ENCODE measurements around the gene LRTM2. TPM values are rescaled to one million over a fixed set of nuclear protein-coding genes. Genes with fewer than 3 reads are reported as not detected.

The LRTM2 gene
- total and polyA plus RNA-seq, 5 experiments from 2014 or later = 0.13 TPM; not detected in 4

DNA sequence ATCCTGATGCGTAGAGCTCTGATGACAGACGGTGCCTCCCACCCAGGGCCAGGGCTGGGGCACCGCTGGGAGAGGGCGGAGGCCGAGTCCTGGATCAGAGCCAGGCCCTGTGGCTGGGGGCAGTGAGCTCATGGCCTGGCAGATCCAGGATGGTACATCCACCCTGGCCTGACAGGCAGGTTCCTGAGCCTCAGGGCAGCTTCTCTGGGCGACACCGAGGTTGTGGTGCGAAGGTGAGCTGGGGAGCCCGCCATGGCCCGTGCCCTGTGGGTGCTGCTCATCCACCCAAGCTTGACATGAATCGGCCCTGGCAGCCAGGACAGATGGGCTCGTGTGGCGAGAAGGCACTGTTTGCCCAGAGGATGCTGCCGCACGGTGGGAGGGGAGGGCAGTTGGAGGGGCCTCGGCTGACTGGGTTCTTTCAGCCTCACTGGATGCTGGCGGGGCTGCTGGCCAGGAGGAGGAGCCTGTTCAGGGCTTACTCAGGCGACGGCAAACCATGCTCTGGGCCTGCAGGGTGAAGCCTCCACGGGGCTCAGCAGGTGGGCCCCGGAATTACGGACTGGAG is 16.6 kb downstream of the LRTM2 start:
- Mint-ChIP-seq H3K27ac (no peak overlapping the region), H3K36me3 (no peaks in the 10 kb centered on the region), H3K4me1 (peaks cover 0 to 2% (median 2%) of the 10 kb centered on the region in 4 donors), H3K27me3 (peaks cover 2 to 18% (median 9%) of the 10 kb centered on the region in 5 donors), H3K4me3 (no peak overlapping the region), H3K9me3 (no peaks in the 10 kb centered on the region)
- DNase-seq (peak in 1 of 10 donors; percentile 58), ATAC-seq (no peak)
- POLR2A ChIA-PET = no interaction called here

DNA sequence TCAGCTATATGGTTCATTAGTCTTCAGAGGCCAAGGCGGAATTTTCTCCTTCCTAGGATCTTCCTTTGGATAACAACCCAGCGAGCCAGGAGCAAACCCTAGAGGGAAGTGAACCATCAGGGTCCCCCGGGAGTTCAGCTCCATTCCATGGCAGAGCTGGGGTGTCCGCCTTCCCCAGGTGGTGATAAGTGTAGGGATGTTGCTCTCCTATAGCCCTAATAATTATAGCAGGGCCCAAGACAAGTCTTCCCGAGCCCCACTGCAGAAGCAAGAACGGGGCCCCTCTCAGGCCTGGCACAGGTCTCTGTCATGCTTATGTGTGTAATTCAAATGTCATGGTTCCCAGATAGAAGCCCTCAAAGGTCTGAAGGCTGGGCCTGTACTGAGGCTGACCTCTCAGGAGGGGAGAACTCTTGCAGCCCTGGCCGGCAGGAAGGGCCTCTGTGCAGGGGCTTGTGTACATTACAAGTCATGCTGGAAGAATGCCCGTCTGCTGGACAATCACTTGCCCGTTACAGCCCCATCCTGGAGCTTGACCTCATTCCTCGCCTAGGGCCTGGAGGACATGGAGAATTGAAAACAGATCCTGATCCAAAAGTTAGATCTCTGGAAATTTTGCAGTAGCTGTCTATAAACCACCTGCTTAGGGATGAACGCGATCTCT is 17.3 kb downstream of the LRTM2 start:
- Mint-ChIP-seq H3K4me3 (no peak overlapping the region), H3K27ac (no peak overlapping the region), H3K4me1 (peaks cover 0 to 3% (median 3%) of the 10 kb centered on the region in 4 donors), H3K9me3 (no peaks in the 10 kb centered on the region), H3K36me3 (no peaks in the 10 kb centered on the region), H3K27me3 (peaks cover 0 to 13% (median 4%) of the 10 kb centered on the region in 5 donors)
- ATAC-seq (no peak), DNase-seq (peak in 1 of 10 donors; percentile 51)
- POLR2A ChIA-PET = no interaction called here

DNA sequence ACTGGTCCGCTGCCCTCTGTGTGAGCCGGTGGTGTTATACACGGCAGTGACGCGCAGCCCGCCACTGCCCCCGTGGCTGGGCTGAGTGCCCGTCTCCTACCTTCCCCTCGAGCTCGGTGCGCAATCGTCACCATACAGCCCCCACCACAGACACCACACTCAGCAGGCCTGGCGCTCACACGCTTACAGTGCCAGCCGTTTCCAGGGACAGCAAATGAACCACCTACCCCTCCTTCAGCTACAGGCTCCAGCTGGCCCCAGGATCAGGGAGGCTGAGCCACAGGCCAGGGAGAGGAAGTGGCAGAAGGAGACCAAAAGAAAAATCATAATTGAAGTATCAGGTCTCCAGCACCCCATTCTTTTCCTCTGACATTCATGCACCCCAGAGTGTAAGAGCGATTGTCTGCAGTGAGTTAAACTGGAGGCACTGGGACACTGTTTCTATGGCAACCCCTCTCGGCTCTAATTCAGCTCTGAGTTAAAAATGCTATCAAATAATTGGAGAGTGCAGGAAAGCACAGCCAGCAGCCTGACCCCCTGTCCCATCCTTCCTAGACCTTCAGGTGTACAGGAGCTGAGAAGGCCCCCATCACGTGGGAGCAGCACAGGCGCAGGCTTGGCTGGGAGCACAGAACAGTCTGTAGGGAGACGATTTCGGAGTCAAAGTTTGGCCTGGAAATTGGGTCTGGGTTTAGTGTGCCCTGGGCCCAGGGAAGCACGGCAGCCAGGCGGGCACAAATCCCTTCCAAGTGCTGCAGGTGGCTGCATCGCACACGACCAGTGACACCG is 18.0 kb downstream of the LRTM2 start:
- ATAC-seq = no peak
- H3K4me3 Mint-ChIP-seq = no peak overlapping the region
- peak overlapping the region in 1 of 10 donors; percentile 49 for H3K27ac Mint-ChIP-seq
- H3K36me3 Mint-ChIP-seq = no peaks in the 10 kb centered on the region
- H3K27me3 Mint-ChIP-seq = peaks cover 0 to 11% (median 2%) of the 10 kb centered on the region in 5 donors
- peaks cover 0 to 6% (median 4%) of the 10 kb centered on the region in 4 donors for H3K4me1 Mint-ChIP-seq
- no peaks in the 10 kb centered on the region for H3K9me3 Mint-ChIP-seq
- DNase-seq = peak in 1 of 10 donors; percentile 56
- POLR2A ChIA-PET = no interaction called here

DNA sequence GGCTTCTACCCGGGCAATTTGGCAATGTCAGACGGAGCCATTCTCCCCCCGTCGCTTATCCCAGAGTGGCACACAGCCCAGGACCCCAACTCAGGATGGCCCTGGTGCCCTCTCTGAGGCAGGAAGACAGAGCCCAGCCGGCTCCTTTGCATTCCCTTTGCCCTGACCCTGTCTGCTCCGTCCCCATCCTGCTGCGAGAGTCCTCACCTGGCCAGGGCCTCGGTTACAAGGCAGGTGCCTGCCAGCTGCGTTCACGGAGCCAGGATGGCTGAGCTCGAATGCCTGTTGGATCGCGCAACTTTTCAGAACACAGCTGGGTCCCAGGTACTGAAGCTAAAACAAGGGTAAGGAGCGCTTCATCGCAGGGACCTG is 18.6 kb downstream of the LRTM2 start:
- Mint-ChIP-seq H3K27me3 (peaks cover 0 to 5% (median 0%) of the 10 kb centered on the region in 5 donors), H3K4me3 (no peak overlapping the region), H3K27ac (peak overlapping the region in 1 of 10 donors; percentile 67), H3K36me3 (no peaks in the 10 kb centered on the region), H3K9me3 (no peaks in the 10 kb centered on the region), H3K4me1 (peaks cover 0 to 6% (median 5%) of the 10 kb centered on the region in 4 donors)
- DNase-seq = no peak
- ATAC-seq = no peak
- POLR2A ChIA-PET = no interaction called here

DNA sequence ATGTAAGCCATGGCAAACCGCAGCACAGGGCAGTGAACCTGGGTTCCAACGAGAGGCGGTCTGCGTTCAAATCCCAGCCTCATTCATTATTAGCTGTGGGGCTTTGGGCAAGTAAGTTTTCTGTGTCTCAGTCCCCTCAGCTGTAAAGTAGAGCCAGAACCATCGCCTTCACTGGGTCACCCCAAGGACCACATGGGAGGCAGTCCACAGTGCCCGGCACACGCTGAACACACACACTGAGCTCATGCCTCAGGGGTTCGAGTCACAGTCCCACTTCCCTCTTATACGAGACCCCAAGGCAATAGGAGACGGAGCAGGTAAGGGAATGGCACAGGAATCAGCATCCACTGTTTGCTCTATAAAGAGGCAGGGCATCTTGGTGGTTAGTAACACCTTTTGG is 19.1 kb downstream of the LRTM2 start:
- no peak for ATAC-seq
- H3K36me3 Mint-ChIP-seq = no peaks in the 10 kb centered on the region
- no peaks in the 10 kb centered on the region for H3K9me3 Mint-ChIP-seq

DNA sequence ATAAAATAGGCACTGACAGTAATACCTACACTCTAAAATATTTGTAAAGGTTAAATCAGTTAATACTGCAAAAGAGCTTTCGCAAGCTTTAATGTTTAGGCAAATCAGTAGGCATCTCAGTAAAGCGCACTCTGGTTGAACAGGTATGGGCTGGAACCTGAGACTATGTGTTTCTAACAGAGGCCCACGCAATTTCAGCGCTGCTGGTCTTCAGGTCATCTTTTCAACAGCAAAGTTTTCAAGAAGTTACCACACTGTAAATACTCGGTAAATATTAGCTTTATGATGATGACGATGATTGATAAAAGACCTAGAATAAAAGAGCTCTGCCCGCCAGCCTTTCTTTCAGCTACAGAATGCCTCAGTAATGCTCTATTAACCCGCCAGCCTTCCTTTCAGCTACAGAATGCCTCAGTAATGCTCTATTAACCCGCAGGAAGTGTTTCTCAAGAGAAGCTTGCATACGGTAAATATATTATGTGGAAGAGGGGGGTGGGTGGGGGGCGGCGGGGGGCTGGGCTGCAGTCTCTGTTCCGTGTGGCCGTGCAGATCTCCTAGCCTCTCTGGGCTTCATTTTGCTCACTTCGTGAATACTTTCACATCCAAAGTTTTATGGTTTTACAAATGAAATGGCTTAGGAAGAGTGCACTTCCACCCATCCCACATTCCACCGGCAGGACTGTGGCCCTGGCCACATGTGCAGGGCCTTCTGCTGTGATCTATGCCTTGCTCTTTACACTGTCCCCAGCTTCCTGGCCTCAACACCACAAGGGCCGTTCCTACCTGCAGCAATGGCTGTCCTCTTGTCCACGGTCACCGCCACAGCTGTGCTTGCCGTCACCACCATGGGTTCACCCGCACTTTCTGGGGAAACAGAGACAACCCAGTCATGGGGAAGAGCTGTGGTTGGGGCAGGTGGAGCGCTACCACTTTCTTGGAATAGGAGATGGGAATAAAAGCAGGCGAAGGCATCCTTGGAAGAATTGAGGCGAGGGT is 19.9 kb downstream of the LRTM2 start:
- DNase-seq (peak in 1 of 10 donors; percentile 48), ATAC-seq (no peak)
- no peak overlapping the region for H3K4me3 Mint-ChIP-seq
- H3K36me3 Mint-ChIP-seq = no peaks in the 10 kb centered on the region
- no peak overlapping the region for H3K27ac Mint-ChIP-seq
- peaks cover 0 to 6% (median 5%) of the 10 kb centered on the region in 4 donors for H3K4me1 Mint-ChIP-seq
- H3K27me3 Mint-ChIP-seq = peaks cover 0 to 6% (median 0%) of the 10 kb centered on the region in 5 donors
- POLR2A ChIA-PET = no interaction called here
- no peaks in the 10 kb centered on the region for H3K9me3 Mint-ChIP-seq

More for the DNA sequence above, 19.1 kb downstream of the LRTM2 start:
- peaks cover 0 to 3% (median 0%) of the 10 kb centered on the region in 5 donors for H3K27me3 Mint-ChIP-seq
- POLR2A ChIA-PET = no interaction called here
- H3K27ac Mint-ChIP-seq = no peak overlapping the region
- peaks cover 0 to 6% (median 5%) of the 10 kb centered on the region in 4 donors for H3K4me1 Mint-ChIP-seq
- H3K4me3 Mint-ChIP-seq = no peak overlapping the region
- DNase-seq = peak in 1 of 10 donors; percentile 9

DNA sequence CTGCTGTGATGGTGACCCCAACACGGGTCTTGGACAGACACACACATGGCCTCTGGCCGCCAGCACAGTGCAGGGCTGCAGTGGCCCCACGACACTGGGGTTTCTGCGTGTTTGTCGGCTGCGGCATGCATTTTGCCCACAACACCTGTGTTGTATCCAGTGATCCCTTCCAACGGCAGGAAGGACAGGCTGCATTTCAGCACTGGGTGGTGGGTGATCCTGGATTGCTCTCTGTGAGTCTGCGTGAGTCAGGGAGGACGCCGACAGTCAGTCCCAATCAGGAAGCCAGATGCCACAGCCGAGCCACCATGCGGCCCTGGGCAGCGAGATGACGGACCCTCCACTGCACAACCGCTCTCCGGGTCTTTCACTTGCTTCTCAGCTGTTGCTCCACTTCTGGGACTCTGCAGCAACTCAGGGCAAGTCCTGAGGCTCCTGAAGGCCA is 20.6 kb downstream of the LRTM2 start:
- ATAC-seq = no peak
- H3K4me1 Mint-ChIP-seq = peaks cover 0 to 6% (median 5%) of the 10 kb centered on the region in 4 donors
- H3K36me3 Mint-ChIP-seq = no peaks in the 10 kb centered on the region
- POLR2A ChIA-PET = no interaction called here
- H3K27ac Mint-ChIP-seq = no peak overlapping the region
- DNase-seq = peak in 1 of 10 donors; percentile 42
- peaks cover 0 to 6% (median 0%) of the 10 kb centered on the region in 5 donors for H3K27me3 Mint-ChIP-seq
- no peaks in the 10 kb centered on the region for H3K9me3 Mint-ChIP-seq
- no peak overlapping the region for H3K4me3 Mint-ChIP-seq

DNA sequence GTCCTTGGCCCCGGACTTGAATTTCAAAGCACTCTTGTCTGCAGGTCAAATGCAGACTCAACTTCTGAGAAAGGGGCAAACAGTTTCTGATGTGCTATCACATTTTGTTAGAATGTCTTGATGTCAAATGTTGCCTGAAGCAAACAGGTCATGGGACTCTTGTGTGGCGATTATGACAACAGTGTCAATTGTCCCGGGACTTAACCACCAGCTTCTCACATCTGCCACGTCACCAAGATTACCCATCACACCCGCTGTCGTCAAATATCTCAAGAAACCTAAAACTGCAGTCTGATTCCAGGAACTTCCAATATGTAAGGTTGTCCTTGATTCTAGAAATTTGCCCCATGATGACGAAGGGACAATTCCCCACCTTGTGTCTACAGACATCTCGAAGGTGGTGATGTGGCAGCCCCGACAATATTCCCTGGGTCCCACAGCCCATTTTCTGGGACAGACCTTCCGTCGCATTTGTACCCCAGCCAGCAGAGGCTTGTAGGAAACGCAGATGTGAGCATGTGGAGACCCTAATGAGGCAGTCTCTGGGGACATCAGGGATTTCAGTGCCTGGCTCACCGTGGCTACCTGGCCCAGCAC is 21.3 kb downstream of the LRTM2 start:
- POLR2A ChIA-PET = no interaction called here
- Mint-ChIP-seq H3K36me3 (no peaks in the 10 kb centered on the region), H3K4me3 (peak overlapping the region in 1 of 10 donors; percentile 20), H3K4me1 (peaks cover 0 to 6% (median 5%) of the 10 kb centered on the region in 4 donors), H3K27me3 (peaks cover 0 to 6% (median 0%) of the 10 kb centered on the region in 5 donors), H3K9me3 (no peaks in the 10 kb centered on the region), H3K27ac (no peak overlapping the region)
- peak in 1 of 10 donors; percentile 32 for DNase-seq
- no peak for ATAC-seq

DNA sequence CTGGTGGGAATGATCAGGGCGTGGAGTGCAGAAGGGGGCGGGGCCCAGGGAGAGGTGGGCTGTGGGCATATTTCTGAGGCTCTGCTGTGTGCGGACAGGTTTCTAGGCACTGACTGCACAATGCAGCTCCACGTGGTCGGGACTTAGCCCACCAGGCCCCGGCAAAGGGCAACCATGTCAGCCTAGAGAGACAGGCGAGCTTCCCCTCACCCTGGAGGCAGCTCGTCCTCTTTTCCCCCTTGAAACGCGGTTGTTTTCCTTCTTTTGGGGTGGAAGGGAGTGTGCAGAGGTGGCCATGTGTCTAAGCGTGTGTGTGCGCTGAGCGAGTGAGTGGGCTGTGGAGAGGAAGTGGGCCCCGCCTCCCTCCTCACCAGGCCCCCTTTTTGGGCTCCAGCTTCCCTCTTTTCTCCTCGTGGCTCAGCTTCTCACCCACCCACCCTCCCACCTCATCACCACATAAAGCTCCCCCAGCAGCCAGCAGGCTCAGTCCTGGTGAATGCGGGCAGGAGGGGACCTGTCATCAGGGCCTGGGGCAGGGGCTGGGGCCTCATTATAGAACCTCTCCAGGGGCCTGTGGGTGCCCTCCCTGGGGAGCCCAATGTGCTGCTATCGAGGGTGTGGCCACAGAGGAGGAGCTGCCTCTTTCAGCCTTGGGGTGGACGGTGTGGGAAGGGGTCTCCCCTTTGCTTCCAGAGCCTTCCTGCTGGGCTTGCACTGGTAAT is 22.0 kb downstream of the LRTM2 start:
- DNase-seq = peak in 1 of 10 donors; percentile 52
- ATAC-seq = no peak
- Mint-ChIP-seq H3K4me3 (peak overlapping the region in 1 of 10 donors; percentile 20), H3K9me3 (no peaks in the 10 kb centered on the region), H3K27ac (no peak overlapping the region), H3K27me3 (peaks cover 0 to 6% (median 0%) of the 10 kb centered on the region in 5 donors), H3K4me1 (peaks cover 0 to 6% (median 5%) of the 10 kb centered on the region in 4 donors), H3K36me3 (no peaks in the 10 kb centered on the region)
- POLR2A ChIA-PET = no interaction called here

DNA sequence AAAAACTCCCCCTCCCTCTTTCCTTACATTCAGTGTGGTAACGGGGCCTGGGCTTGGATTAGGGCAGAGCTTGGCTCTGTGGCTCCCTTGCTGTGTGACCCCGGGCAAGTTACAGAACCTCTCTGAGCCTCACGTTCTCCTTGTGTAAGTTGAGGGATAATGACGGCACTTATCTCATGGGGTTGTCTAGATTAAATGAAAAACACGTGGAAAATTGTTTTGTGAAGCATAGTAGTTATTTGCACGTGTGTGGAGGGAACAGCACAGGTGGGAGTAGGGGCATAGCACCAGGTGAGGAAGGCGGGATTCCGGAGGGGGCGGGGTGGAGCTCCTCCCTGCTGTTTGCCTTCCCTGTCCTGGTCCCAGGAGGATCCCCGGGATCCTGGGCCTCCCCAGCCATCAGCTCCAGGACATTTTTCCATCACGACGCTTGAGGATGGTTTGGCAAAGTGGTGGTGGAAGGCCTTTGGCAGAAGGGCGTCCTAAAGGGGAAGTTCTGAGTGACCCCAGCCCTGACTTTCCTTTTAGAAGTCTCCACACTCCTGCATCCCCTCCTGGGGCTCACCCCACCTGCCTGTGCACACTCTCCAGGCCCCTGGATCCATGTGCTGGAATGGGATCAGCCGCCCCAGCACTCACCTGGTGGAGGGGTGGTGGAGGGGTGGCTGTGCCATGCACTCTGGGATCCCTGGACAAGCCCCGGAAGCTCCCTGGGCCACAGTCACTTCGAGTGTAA is 22.7 kb downstream of the LRTM2 start:
- H3K4me3 Mint-ChIP-seq = no peak overlapping the region
- ATAC-seq = no peak
- peak in 1 of 10 donors; percentile 47 for DNase-seq
- POLR2A ChIA-PET = no interaction called here
- peaks cover 0 to 5% (median 0%) of the 10 kb centered on the region in 5 donors for H3K27me3 Mint-ChIP-seq
- H3K4me1 Mint-ChIP-seq = peaks cover 0 to 6% (median 5%) of the 10 kb centered on the region in 4 donors
- H3K36me3 Mint-ChIP-seq = no peaks in the 10 kb centered on the region
- H3K27ac Mint-ChIP-seq = no peak overlapping the region
- H3K9me3 Mint-ChIP-seq = no peaks in the 10 kb centered on the region

DNA sequence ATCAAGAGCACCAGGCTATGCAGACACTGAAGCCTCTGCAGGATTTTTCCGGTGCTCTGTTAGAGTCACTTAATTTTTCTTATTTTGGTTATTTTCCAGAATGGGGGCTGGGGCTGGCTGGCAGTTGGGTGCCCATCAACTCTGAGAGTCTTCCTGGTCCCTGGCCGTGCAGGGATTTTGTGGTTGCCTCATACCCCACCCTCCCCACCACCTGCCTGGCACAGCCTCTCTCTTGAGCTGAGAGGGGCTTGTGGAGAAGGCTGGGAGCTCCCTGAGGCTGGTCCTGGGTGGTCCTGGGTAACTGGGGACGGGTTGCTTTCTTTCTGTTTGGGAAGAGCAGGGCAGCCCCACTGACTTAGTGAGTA is 23.3 kb downstream of the LRTM2 start:
- H3K27me3 Mint-ChIP-seq = peaks cover 0 to 5% (median 0%) of the 10 kb centered on the region in 5 donors
- no peaks in the 10 kb centered on the region for H3K9me3 Mint-ChIP-seq
- H3K27ac Mint-ChIP-seq = peak overlapping the region in 1 of 10 donors; percentile 17
- no peaks in the 10 kb centered on the region for H3K36me3 Mint-ChIP-seq
- POLR2A ChIA-PET = no interaction called here
- no peak overlapping the region for H3K4me3 Mint-ChIP-seq
- peaks cover 0 to 6% (median 5%) of the 10 kb centered on the region in 4 donors for H3K4me1 Mint-ChIP-seq
- DNase-seq (peak in 1 of 10 donors; percentile 11), ATAC-seq (no peak)

Data from naive thymus-derived CD8-positive, alpha-beta T cell (primary cell).